SKM-1 treated with dmso at 0.1 percent for 144 hours (cell line): ENCODE results near the gene FMO1.
A peak's percentile ranks its signal among the peaks of the same experiment; 100 is the strongest.
"Not testable (repeated sequence)": the region's sequence is repeated elsewhere in the genome, so short reads cannot be mapped to it uniquely, and the experiment has no call there.

Source experiments
- DNase-seq: peaks from one replicate; lab custom pipeline; 2025; ENCODE audit not compliant: unreplicated experiment; lab: John Stamatoyannopoulos, UW

FMO1 gene

GRCh38 chr1:171233183-171233582 lies 15.1 kb upstream of the FMO1 start:
- DNase-seq, result no peak

GRCh38 chr1:171236231-171236630 lies 12.1 kb upstream of the FMO1 start:
- not testable (repeated sequence) for DNase-seq

- DNase-seq, result no peak
Measured at GRCh38 chr1:171243878-171244277, 4.4 kb upstream of the FMO1 start.

- DNase-seq, result peak; percentile 24
Measured at GRCh38 chr1:171245458-171246064, 2.7 kb upstream of the FMO1 start.

GRCh38 chr1:171247501-171247900 lies 793 bp upstream of the FMO1 start:
- DNase-seq, result no peak

GRCh38 chr1:171248841-171249240 lies 547 bp downstream of the FMO1 start:
- DNase-seq, result no peak

GRCh38 chr1:171250263-171250662 lies 2.0 kb downstream of the FMO1 start:
- no peak for DNase-seq

GRCh38 chr1:171251042-171251951 lies 3.0 kb downstream of the FMO1 start:
- peak; percentile 26 for DNase-seq

GRCh38 chr1:171251952-171252300 lies 3.6 kb downstream of the FMO1 start:
- no peak for DNase-seq

- no peak for DNase-seq
Measured at GRCh38 chr1:171252482-171252881, 4.2 kb downstream of the FMO1 start.

- DNase-seq, result no peak
Measured at GRCh38 chr1:171254859-171255258, 6.6 kb downstream of the FMO1 start.

- no peak for DNase-seq
Measured at GRCh38 chr1:171256940-171257606, 8.8 kb downstream of the FMO1 start.

- no peak for DNase-seq
Measured at GRCh38 chr1:171257607-171258076, 9.3 kb downstream of the FMO1 start.

GRCh38 chr1:171258429-171258828 lies 10.1 kb downstream of the FMO1 start:
- DNase-seq, result no peak

GRCh38 chr1:171258943-171259342 lies 10.6 kb downstream of the FMO1 start:
- DNase-seq, result no peak

GRCh38 chr1:171261336-171261735 lies 13.0 kb downstream of the FMO1 start:
- DNase-seq, result no peak

GRCh38 chr1:171263901-171264300 lies 15.6 kb downstream of the FMO1 start:
- DNase-seq, result no peak

GRCh38 chr1:171265686-171266085 lies 17.4 kb downstream of the FMO1 start:
- DNase-seq, result peak; percentile 14

GRCh38 chr1:171266930-171267329 lies 18.6 kb downstream of the FMO1 start:
- DNase-seq, result no peak

GRCh38 chr1:171267391-171267790 lies 19.1 kb downstream of the FMO1 start:
- DNase-seq, result no peak

GRCh38 chr1:171270806-171271205 lies 22.5 kb downstream of the FMO1 start:
- no peak for DNase-seq

GRCh38 chr1:171277534-171277933 lies 29.2 kb downstream of the FMO1 start:
- DNase-seq, result no peak
